SU-DHL-6 (cell line): ENCODE data around the gene PEX19.

Source experiments
- H2AFZ ChIP-seq: fragments of 200-600 bp; sonication (generic); 2 replicates; pipeline ENCODE4 v1.6.1; 2014; ENCODE audit warnings: low read depth, mild to moderate bottlenecking, moderate library complexity, mixed read lengths, antibody characterized with exemption, low read length; ENCODE audit not compliant: severe bottlenecking
- H3F3A ChIP-seq: fragments of 200-600 bp; shearing (Covaris generic); 2 replicates; pipeline ENCODE4 v1.6.0; 2016; ENCODE audit warnings: antibody characterized with exemption, mild to moderate bottlenecking; ENCODE audit not compliant: insufficient read depth
- H3K27ac ChIP-seq: fragments of 200-600 bp; sonication (generic); 2 replicates; pipeline ENCODE4 v1.5.1; 2016; ENCODE audit warnings: low read depth, mild to moderate bottlenecking, low read length, moderate library complexity, mixed read lengths
- H3K27me3 ChIP-seq: fragments of 200-600 bp; sonication (generic), shearing (Covaris generic); 2 replicates; pipeline ENCODE4 v1.6.0; 2014; ENCODE audit warnings: mild to moderate bottlenecking, low read length
- H3K36me3 ChIP-seq: fragments of 200-600 bp; sonication (generic); 2 replicates; pipeline ENCODE4 v1.6.1; 2014; ENCODE audit warnings: mild to moderate bottlenecking, low read length, mixed read lengths
- H3K4me2 ChIP-seq: fragments of 300-600, 200-600 bp; shearing (Covaris generic), sonication (generic); 2 replicates; pipeline ENCODE4 v1.6.0; 2014; ENCODE audit warnings: low read length, low read depth, mild to moderate bottlenecking; ENCODE audit not compliant: poor library complexity, severe bottlenecking
- H3K4me3 ChIP-seq: fragments of 200-600 bp; sonication (generic); 2 replicates; pipeline ENCODE4 v1.5.1; 2014; ENCODE audit warnings: antibody characterized with exemption, low read length, mild to moderate bottlenecking, mixed read lengths; ENCODE audit not compliant: insufficient read depth, poor library complexity, severe bottlenecking
- H3K79me2 ChIP-seq: fragments of 200-600 bp; sonication (generic); 2 replicates; pipeline ENCODE4 v1.6.1; 2014; ENCODE audit warnings: mild to moderate bottlenecking, low read length, moderate library complexity; ENCODE audit not compliant: insufficient read depth
- H3K9ac ChIP-seq: fragments of 200-600 bp; sonication (generic); 2 replicates; pipeline ENCODE4 v1.7.0; 2014; ENCODE audit warnings: mild to moderate bottlenecking, low read length
- H3K9me2 ChIP-seq: fragments of 200-600 bp; sonication (generic); replicated peaks from 2 replicates; pipeline ENCODE4 v1.6.1; 2014; ENCODE audit warnings: low read length; ENCODE audit not compliant: insufficient read depth
- H3K9me3 ChIP-seq: fragments of 200-600 bp; sonication (generic); 2 replicates; pipeline ENCODE4 v1.6.1; 2014; ENCODE audit warnings: low read length, mixed read lengths; ENCODE audit not compliant: insufficient read depth
- H4K20me1 ChIP-seq: fragments of 200-600 bp; sonication (generic); 2 replicates; pipeline ENCODE4 v1.6.1; 2014; ENCODE audit warnings: low read depth, mild to moderate bottlenecking, antibody characterized with exemption, low read length, moderate library complexity, mixed read lengths
- EZH2phosphoT487 ChIP-seq: fragments of 200-600 bp; sonication (generic), shearing (Covaris generic); conservative IDR thresholded peaks from 2 replicates; pipeline ENCODE4 v1.6.1; 2018; ENCODE audit warnings: mild to moderate bottlenecking, antibody characterized with exemption, low read length, moderate library complexity, mixed read lengths
- TF ChIP-seq, protein P1 (sequence below): fragments of 200-600 bp; sonication (generic); IDR thresholded peaks from one replicate; pipeline ENCODE4 v1.5.1; 2017; ENCODE audit warnings: antibody characterized with exemption, mild to moderate bottlenecking, low read length, moderate library complexity; ENCODE audit not compliant: insufficient read depth, poor library complexity, severe bottlenecking

Gene PEX19

DNA sequence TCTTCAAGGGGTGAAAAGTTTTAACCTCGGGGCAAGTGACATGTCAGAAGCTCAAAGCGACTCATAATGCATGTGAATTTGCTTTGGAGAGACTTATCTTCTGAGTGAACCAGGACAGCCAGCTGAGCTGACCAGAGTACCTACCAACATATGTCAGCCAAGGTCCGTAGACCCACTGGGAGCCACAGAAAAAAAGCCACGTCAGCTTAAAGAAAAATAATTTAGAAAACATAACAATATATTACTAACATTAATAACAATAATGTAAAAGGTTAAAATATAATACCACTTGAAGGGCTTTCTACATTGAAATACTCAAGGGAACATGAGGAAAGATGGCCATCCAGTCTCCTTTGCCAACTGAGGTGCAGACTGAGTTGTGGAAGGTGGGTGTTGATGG lies 6.9 kb downstream of the PEX19 start:
- H3K9me2 ChIP-seq: no peaks in the 10 kb centered on the region
- no peaks in the 10 kb centered on the region for H3F3A ChIP-seq
- peaks cover 12% of the 10 kb centered on the region; the same call in 1 of the 2 replicates for H3K36me3 ChIP-seq
- no peak overlapping the region for H3K4me3 ChIP-seq
- H3K79me2 ChIP-seq: no peaks in the 10 kb centered on the region
- no peak for TF ChIP-seq EZH2phosphoT487
- TF ChIP-seq, protein P1, sequence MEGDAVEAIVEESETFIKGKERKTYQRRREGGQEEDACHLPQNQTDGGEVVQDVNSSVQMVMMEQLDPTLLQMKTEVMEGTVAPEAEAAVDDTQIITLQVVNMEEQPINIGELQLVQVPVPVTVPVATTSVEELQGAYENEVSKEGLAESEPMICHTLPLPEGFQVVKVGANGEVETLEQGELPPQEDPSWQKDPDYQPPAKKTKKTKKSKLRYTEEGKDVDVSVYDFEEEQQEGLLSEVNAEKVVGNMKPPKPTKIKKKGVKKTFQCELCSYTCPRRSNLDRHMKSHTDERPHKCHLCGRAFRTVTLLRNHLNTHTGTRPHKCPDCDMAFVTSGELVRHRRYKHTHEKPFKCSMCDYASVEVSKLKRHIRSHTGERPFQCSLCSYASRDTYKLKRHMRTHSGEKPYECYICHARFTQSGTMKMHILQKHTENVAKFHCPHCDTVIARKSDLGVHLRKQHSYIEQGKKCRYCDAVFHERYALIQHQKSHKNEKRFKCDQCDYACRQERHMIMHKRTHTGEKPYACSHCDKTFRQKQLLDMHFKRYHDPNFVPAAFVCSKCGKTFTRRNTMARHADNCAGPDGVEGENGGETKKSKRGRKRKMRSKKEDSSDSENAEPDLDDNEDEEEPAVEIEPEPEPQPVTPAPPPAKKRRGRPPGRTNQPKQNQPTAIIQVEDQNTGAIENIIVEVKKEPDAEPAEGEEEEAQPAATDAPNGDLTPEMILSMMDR: no peak
- H3K27ac ChIP-seq: no peak overlapping the region
- H2AFZ ChIP-seq: no peak overlapping the region
- no peaks in the 10 kb centered on the region for H4K20me1 ChIP-seq
- no peaks in the 10 kb centered on the region for H3K27me3 ChIP-seq
- no peaks in the 10 kb centered on the region for H3K9me3 ChIP-seq
- H3K9ac ChIP-seq: no peak overlapping the region
- H3K4me2 ChIP-seq: no peak overlapping the region

- no peak overlapping the region for H3K4me2 ChIP-seq
- no peaks in the 10 kb centered on the region for H3K79me2 ChIP-seq
- H3F3A ChIP-seq: no peaks in the 10 kb centered on the region
- H4K20me1 ChIP-seq: no peaks in the 10 kb centered on the region
- H3K27me3 ChIP-seq: no peaks in the 10 kb centered on the region
- H3K36me3 ChIP-seq: peaks cover 12% of the 10 kb centered on the region; the same call in 1 of the 2 replicates
- H3K27ac ChIP-seq: no peak overlapping the region
- H3K9me2 ChIP-seq: no peaks in the 10 kb centered on the region
- no peak overlapping the region for H2AFZ ChIP-seq
- H3K9me3 ChIP-seq: no peaks in the 10 kb centered on the region
- no peak overlapping the region for H3K4me3 ChIP-seq
- H3K9ac ChIP-seq: no peak overlapping the region
- no peak for TF ChIP-seq EZH2phosphoT487
- TF ChIP-seq, protein P1: no peak
These were observed 7.6 kb downstream of the PEX19 start for GRCh38 chr1:160277330-160277729.

- TF ChIP-seq EZH2phosphoT487: no peak
- TF ChIP-seq, protein P1: no peak
- Histone ChIP-seq H3K4me3 (no peak overlapping the region), H3K27me3 (no peaks in the 10 kb centered on the region), H3F3A (no peaks in the 10 kb centered on the region), H2AFZ (no peak overlapping the region), H4K20me1 (no peaks in the 10 kb centered on the region), H3K27ac (no peak overlapping the region), H3K36me3 (no peaks in the 10 kb centered on the region), H3K9me3 (no peaks in the 10 kb centered on the region), H3K4me2 (no peak overlapping the region), H3K9me2 (no peaks in the 10 kb centered on the region), H3K9ac (no peak overlapping the region), H3K79me2 (no peaks in the 10 kb centered on the region)
These were observed 13.9 kb downstream of the PEX19 start for GRCh38 chr1:160271025-160271424.
